ENCODE measurements around the gene TTLL6. TPM values are rescaled to one million over a fixed set of nuclear protein-coding genes. Genes with fewer than 3 reads are reported as not detected.

TTLL6 gene
- total RNA-seq, 4 donors from 2014 or later: not detected

DNA sequence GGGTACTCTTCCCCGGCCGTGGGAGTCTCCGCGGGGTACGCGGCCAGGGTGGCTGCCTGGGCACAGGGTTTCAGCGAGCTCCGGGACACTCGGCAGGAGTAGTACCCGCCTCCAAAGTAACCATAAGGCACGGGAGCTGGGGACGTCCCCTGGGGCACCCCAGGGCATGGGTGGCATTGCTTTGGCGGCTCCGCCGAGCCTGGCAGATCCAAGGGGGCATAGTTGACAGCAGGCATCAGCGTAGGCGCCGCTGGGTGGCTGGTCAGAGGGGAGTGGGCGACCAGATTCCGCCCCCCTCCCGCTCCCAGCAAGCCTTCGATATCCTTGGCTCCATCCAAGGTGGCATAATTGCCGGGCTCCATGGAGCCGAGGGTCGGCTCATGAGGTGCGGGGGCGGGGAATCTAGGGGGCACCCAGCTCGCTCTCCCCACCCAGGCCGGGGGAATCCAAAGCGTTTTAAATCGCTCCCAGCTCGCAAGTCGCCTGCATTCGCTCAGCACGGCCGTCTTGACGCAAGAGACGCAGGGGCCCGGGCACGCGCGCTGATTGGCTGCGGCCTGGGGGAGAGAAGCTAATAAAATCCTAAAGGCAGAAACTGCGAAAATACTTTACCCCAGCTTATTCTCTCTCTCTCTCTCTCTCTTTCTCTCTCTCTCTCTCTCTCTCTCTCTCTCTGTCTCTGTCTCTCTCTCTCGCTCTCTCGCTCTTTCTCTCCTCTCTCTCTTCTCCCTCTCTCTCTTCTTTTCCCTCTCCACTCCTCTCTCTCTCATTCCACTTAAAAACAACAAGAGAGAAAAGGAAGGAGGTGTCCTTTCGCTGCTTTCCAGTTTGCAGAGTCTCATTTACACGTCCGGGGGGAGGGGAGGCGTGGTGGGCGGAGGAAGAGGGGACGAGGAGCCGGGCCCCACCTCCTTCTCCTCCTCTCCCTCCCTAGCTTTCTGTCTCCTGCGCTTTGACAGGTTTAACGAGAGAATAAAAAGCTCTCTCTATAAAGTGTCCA is 88.5 kb downstream of the TTLL6 start, which contains the start of gene HOXB13:
TSS of gene HOXB13 (minus strand) at position 519 of the 1,000 bp plus-strand sequence. CDS start at position 362, 157 bp downstream.
- DNase-seq (ENCODE audit: low spot score in 2 of 2): no peak
- intact Hi-C loops (cut with DNase I; ENCODE audit: low total_unique reads): no loop called here
- TF ChIP-seq, protein P1, sequence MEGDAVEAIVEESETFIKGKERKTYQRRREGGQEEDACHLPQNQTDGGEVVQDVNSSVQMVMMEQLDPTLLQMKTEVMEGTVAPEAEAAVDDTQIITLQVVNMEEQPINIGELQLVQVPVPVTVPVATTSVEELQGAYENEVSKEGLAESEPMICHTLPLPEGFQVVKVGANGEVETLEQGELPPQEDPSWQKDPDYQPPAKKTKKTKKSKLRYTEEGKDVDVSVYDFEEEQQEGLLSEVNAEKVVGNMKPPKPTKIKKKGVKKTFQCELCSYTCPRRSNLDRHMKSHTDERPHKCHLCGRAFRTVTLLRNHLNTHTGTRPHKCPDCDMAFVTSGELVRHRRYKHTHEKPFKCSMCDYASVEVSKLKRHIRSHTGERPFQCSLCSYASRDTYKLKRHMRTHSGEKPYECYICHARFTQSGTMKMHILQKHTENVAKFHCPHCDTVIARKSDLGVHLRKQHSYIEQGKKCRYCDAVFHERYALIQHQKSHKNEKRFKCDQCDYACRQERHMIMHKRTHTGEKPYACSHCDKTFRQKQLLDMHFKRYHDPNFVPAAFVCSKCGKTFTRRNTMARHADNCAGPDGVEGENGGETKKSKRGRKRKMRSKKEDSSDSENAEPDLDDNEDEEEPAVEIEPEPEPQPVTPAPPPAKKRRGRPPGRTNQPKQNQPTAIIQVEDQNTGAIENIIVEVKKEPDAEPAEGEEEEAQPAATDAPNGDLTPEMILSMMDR (IDR thresholded peaks at IDR 0.05): no peak
- TF ChIP-seq POLR2A (IDR thresholded peaks at IDR 0.05): no peak
- no peak within 1 kb of the TSS for H3K4me3 ChIP-seq (ENCODE audit: low read depth, poor library complexity, severe bottlenecking)
- WGBS, 2 donors: 4 to 6% methylated on average over 50 to 52 of the region's 55 CpGs

- intact Hi-C loops (cut with DNase I; ENCODE audit: low total_unique reads): no loop called here
- no peak for DNase-seq (ENCODE audit: low spot score in 2 of 2)
Measured at GRCh38 chr17:48727415-48728175, 89.4 kb downstream of the TTLL6 start.

DNA sequence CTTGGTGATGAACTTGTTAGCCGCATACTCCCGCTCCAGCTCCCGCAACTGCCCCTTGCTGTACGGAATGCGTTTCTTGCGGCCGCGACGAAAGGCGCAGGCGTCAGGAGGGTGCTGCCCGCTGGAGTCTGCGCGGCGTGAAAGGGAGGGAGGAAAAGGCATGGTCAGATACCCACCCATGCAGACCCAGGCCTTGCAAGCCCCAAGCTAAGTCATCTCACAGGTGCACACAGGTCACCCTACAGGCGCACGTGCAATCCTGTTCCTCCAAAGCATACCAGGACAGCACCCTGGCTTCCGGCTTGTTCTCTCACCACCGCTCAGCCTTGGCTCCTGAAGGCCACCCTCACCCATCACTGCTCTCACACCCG is 90.1 kb downstream of the TTLL6 start:
- no peak overlapping the region for H3K4me3 ChIP-seq (ENCODE audit: low read depth, poor library complexity, severe bottlenecking)
- WGBS, 2 donors: 18 to 22% methylated on average over 17 to 20 of the region's 20 CpGs
- TF ChIP-seq, protein P1 (IDR thresholded peaks at IDR 0.05): no peak
- no peak for TF ChIP-seq POLR2A (IDR thresholded peaks at IDR 0.05)
- no peak for DNase-seq (ENCODE audit: low spot score in 2 of 2)
- intact Hi-C loops (cut with DNase I; ENCODE audit: low total_unique reads): no loop called here

More at GRCh38 chr17:48727415-48728175, 89.4 kb downstream of the TTLL6 start:
- WGBS, 2 donors: 36 to 41% methylated on average over 9 of the region's 9 CpGs
- no peak overlapping the region for H3K4me3 ChIP-seq (ENCODE audit: low read depth, poor library complexity, severe bottlenecking)
- TF ChIP-seq, protein P1 (IDR thresholded peaks at IDR 0.05): no peak
- no peak for TF ChIP-seq POLR2A (IDR thresholded peaks at IDR 0.05)

DNA sequence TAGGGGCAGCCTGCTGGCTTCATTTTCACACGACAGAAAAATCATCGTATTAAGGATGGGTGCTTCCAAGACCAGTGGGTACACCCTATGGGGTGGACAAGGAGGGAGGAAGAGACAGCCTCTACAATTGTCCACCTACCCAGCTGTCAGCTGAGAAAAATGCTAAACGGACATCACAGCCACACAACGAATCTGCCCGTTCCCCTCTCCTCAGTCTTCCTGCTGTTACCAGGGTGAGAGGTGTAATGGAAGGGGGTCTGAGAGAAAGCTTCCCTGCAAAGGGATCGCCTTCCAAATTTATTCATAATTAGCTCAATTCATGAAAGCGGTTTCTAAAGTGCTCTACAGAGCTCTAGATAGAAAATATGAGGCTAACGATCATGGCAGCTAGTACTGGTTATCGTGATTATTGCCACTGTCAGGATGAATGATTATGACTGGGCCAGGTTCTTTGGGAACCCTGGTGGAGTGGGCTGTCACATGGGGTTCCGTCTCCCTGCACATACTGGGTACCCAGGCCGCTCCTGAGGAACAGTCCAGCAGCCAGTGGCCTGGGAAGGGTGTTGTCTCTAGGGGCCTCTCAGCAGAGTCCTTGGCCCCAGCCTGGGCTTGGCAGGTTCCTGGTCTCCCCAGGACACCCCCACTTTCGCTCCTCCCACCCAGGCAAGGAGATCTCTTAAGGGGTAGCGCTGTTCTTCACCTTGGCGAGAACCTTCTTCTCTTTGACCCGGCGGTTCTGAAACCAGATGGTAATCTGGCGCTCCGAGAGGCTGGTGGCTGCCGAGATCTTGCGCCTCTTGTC is 90.7 kb downstream of the TTLL6 start:
- intact Hi-C loops (cut with DNase I; ENCODE audit: low total_unique reads): no loop called here
- no peak overlapping the region for H3K4me3 ChIP-seq (ENCODE audit: low read depth, poor library complexity, severe bottlenecking)
- 18 to 27% methylated on average over 20 of the region's 20 CpGs for WGBS, 2 donors
- TF ChIP-seq, protein P1 (IDR thresholded peaks at IDR 0.05): no peak
- TF ChIP-seq POLR2A (IDR thresholded peaks at IDR 0.05): no peak
- DNase-seq (ENCODE audit: low spot score in 2 of 2): no peak
